Ascending aorta (tissue), 2 donors: ENCODE measurements around the gene SEC24D. TPM values are rescaled to one million over a fixed set of nuclear protein-coding genes. Genes with fewer than 3 reads are reported as not detected.

Experiments used
- DNase-seq, 2 donors: peaks; one replicate each; pipeline ENCODE4 v3.0.0-alpha.2; 2019; ENCODE audit warnings: low spot score in 2 of 2
- H3K27ac ChIP-seq, 2 donors: fragments of 200-600 bp; sonication (generic); one replicate each; pipeline ENCODE4 v1.5.1; 2016 to 2017; ENCODE audit warnings: mild to moderate bottlenecking in 1 of 2
- H3K27me3 ChIP-seq: fragments of 200-600 bp; sonication (generic); one replicate; pipeline ENCODE4 v1.5.1; 2017
- H3K36me3 ChIP-seq, 2 donors: fragments of 200-600 bp; sonication (generic); one replicate each; pipeline ENCODE4 v1.5.1; 2016
- H3K4me1 ChIP-seq, 2 donors: fragments of 200-600 bp; sonication (generic); one replicate each; pipeline ENCODE4 v1.5.1; 2016 to 2017; ENCODE audit warnings: mild to moderate bottlenecking in 1 of 2
- H3K4me3 ChIP-seq, 2 donors: fragments of 200-600 bp; sonication (generic); one replicate each; pipeline ENCODE4 v1.5.1; 2016 to 2017; ENCODE audit warnings: mild to moderate bottlenecking in 1 of 2
- H3K9me3 ChIP-seq, 2 donors: fragments of 200-600 bp; sonication (generic); one replicate each; pipeline ENCODE4 v1.5.1; 2016
- intact Hi-C: fragments of 100-400 bp; cut with DNase I; formaldehyde crosslinking; loops from one replicate; pipeline ENCODE4 v1.15.1; 2023
- total RNA-seq: library from RNA; depleted of rRNA; stranded (reverse); fragments of >200 nt; gene quantifications from one replicate; pipeline ENCODE4 v1.1.0, GENCODE V29; 2016
- TF ChIP-seq, protein P1 (sequence below), 3 experiments: fragments of 200-600 bp in 2 of 3; fragments of 450-650 bp in 1 of 3; sonication (generic) in 2 of 3; IDR thresholded peaks; one replicate each; pipeline ENCODE4 v1.5.1; 2016 to 2019; ENCODE audit warnings: antibody characterized with exemption in 3 of 3, mild to moderate bottlenecking in 1 of 3, moderate library complexity in 1 of 3

Gene SEC24D
- total RNA-seq, 1 donor from 2014 or later, result 108 TPM

DNA sequence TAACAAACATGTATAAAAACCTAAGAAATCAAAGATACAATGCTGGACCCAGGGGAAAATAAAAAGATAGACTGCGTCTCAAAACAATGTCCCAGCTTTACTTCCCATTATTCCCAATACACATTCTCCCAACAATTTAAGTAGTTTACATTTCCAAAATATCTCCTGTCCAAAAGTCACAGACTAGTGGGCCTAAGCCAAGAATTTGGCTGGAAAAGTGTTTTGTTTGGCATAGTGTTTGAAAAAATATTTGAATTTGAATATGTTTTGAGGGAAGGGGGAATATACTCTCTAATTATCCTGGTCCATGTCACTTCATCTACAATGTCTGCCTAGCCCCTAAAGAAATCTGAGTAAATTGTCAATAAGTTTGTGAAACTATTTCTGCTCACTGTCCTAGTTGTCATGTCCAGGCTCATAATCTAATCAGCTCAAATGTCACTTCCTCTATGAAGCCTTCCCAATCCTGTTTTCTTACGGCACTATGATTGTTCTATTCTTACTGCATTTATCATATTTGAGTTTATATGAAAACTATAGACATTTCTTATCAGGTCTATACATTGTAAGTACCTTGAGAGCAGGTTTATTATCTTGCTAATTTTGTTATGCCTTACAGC lies 74.4 kb downstream of the SEC24D start:
- Histone ChIP-seq H3K4me1 (peaks cover 12 to 80% of the 10 kb centered on the region in 2 donors), H3K36me3 (peaks cover 8 to 20% of the 10 kb centered on the region in 2 donors), H3K9me3 (no peaks in the 10 kb centered on the region), H3K27ac (peak overlapping the region; percentile 76 to 87), H3K27me3 (no peaks in the 10 kb centered on the region), H3K4me3 (no peak overlapping the region)
- TF ChIP-seq, protein P1, sequence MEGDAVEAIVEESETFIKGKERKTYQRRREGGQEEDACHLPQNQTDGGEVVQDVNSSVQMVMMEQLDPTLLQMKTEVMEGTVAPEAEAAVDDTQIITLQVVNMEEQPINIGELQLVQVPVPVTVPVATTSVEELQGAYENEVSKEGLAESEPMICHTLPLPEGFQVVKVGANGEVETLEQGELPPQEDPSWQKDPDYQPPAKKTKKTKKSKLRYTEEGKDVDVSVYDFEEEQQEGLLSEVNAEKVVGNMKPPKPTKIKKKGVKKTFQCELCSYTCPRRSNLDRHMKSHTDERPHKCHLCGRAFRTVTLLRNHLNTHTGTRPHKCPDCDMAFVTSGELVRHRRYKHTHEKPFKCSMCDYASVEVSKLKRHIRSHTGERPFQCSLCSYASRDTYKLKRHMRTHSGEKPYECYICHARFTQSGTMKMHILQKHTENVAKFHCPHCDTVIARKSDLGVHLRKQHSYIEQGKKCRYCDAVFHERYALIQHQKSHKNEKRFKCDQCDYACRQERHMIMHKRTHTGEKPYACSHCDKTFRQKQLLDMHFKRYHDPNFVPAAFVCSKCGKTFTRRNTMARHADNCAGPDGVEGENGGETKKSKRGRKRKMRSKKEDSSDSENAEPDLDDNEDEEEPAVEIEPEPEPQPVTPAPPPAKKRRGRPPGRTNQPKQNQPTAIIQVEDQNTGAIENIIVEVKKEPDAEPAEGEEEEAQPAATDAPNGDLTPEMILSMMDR (IDR thresholded peaks at IDR 0.05), result no peak
- intact Hi-C loops, result loop anchor here (10.0 kb wide), 2 partner anchors 343 to 453 kb away; partner anchors contain the start of gene USP53
- DNase-seq, result no peak

DNA sequence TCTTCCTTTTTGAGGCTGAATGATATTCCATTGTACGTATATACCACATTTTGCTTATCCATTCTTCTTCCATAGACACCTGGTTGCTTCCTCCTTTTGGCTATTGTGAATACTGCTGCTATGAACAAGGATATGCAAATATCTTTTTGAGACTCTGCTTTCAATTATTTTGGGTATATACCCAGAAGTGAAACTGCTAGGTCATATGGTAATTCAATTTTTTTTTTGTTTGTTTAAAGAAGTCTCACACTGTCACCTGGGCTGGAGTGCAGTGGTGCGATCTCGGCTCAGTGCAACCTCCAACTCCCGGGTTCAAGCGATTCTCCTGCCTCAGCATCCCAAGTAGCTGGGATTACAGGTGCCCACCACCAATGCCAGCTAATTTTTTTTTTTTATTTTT lies 75.4 kb downstream of the SEC24D start:
- intact Hi-C loops, result loop anchor here (10.0 kb wide), 2 partner anchors 344 to 454 kb away; partner anchors contain the start of gene USP53
- H3K27ac ChIP-seq, result peak overlapping the region; percentile 76 to 87
- no peak overlapping the region for H3K4me3 ChIP-seq
- H3K36me3 ChIP-seq, result peaks cover 5 to 15% of the 10 kb centered on the region in 2 donors
- H3K4me1 ChIP-seq, result peaks cover 15 to 78% of the 10 kb centered on the region in 2 donors
- TF ChIP-seq, protein P1 (IDR thresholded peaks at IDR 0.05), result no peak
- no peaks in the 10 kb centered on the region for H3K9me3 ChIP-seq
- no peak for DNase-seq
- H3K27me3 ChIP-seq, result no peaks in the 10 kb centered on the region

DNA sequence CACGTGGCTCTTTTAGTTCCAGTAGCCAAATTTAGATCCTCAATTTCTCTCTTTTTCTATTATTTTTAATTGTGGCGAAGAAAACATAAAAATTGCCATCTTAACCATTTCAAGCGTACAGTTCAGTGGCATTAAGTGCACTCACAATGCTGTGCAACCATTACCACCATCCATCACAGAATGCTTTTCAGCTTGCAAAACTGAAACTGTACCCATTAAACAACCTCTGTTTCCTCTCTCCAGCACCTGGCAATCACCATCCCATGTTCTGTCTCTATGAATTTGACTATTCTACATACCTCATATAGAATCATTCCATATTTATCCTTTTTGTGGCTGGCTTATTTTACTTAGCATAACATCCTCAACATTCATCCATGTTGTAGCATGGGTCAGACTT lies 75.8 kb downstream of the SEC24D start:
- Histone ChIP-seq H3K4me3 (no peak overlapping the region), H3K27me3 (no peaks in the 10 kb centered on the region), H3K4me1 (peaks cover 19 to 77% of the 10 kb centered on the region in 2 donors), H3K9me3 (no peaks in the 10 kb centered on the region), H3K36me3 (peaks cover 5 to 15% of the 10 kb centered on the region in 2 donors), H3K27ac (peak overlapping the region; percentile 76 to 87)
- intact Hi-C loops, result loop anchor here (10.0 kb wide), 2 partner anchors 345 to 455 kb away; partner anchors contain the start of gene USP53
- TF ChIP-seq, protein P1 (IDR thresholded peaks at IDR 0.05), result no peak
- no peak for DNase-seq

DNA sequence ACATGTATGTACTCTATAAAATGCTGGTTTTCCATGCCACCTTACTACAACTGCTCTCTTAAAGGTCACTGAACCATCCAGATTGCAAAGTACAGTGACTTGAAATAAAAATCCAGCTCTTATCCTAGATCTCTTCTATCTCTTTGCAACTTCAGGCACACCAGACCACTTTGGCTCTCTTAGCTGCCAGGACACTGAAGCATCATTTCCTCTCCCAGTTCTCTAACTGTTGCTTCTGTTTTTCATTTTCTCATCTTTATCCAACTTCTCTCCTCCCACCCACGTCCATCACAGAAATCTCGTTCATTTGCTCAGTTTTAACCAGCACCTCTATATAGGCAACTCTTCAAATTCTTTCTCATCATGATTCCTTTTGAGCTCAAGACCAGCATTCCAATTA lies 76.4 kb downstream of the SEC24D start:
- Histone ChIP-seq H3K27ac (peak overlapping the region; percentile 76 to 87), H3K27me3 (no peaks in the 10 kb centered on the region), H3K4me1 (peaks cover 20 to 76% of the 10 kb centered on the region in 2 donors), H3K9me3 (no peaks in the 10 kb centered on the region), H3K36me3 (peaks cover 5 to 14% of the 10 kb centered on the region in 2 donors), H3K4me3 (no peak overlapping the region)
- intact Hi-C loops, result no loop called here
- no peak for DNase-seq
- TF ChIP-seq, protein P1 (IDR thresholded peaks at IDR 0.05), result no peak

DNA sequence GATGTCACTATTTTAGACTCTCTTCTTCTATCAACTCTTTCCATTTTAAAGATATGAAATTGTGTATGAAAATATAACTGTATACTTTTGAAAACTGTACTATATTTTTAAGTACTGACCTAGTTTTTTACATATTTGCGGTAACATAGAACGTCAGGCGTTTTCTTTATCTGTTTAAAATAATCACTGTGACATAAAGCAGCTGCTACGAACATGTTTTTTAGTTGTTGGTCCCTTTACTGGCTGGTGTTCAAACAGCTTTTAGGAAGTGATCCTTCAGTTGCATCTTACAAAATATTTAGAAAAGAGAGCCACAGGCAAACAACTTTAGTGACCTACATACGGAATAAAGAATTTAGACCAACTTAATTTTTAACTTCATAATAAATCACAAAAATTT lies 77.6 kb downstream of the SEC24D start:
- Histone ChIP-seq H3K27me3 (no peaks in the 10 kb centered on the region), H3K27ac (peak overlapping the region; percentile 76 to 87), H3K4me1 (peaks cover 12 to 70% of the 10 kb centered on the region in 2 donors), H3K9me3 (no peaks in the 10 kb centered on the region), H3K4me3 (no peak overlapping the region), H3K36me3 (peaks cover 0 to 5% of the 10 kb centered on the region in 2 donors)
- TF ChIP-seq, protein P1 (IDR thresholded peaks at IDR 0.05), result no peak
- DNase-seq, result no peak
- intact Hi-C loops, result no loop called here
